GM19240 (cell line): ENCODE results near the gene NEK1.
"Not testable (repeated sequence)": the region's sequence is repeated elsewhere in the genome, so short reads cannot be mapped to it uniquely, and the experiment has no call there.

Experiments used
- DNase-seq: peaks from one replicate; pipeline ENCODE4 v3.0.0; 2011; ENCODE audit warnings: low spot score; ENCODE audit not compliant: insufficient read length

Gene NEK1

DNA sequence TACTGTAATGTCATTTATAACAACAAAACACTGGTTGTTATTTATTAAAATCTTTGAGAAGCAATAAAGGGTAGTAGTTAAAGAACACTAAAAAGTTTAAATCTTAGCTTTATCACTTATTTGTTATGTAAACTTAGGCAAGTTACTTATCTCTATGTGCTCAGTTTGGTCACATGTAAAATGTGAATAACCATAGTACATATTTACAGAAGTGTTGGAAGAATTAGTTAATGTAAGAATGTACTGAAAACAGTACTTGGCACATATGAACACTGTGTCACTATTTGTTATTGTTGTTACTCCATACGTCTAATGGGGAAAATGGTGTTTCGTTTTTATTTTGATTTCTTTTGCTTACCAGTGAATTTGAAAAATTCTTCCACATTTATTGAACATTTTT, 9.1 kb downstream of the NEK1 start:
- no peak for DNase-seq

DNA sequence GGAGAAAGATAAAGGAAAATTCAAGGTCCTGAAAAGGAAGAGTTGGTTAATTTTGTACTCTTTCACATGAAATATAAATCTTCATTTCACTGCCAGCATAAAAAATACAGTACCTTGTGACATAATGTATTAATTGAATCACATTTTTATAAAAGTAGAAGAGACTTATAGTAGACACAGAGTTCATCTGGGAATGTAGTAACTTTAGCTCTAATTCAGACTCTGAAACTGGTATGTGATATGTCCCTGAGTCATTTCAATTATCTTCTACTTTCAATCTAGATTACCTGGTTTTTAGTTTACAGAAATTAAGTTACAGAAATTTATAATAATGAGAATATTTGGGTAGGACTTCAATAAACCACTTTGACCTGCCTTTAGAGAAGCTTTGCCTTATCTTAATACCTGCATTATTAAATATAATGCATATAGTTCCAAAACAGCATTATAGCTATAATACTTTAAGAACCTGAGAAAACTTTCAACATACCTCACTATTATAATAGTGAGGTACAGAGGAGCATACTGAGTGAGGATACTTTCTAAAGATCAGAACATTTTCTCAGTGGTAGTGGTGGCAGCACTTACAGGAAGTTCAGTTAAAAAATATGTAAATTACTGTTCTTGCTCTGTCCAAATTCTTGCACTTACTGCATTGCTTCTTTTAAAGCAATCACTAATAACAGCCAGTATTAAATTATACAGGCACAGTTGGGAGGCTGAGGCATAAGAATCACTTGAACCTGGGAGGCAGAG, 11.2 kb downstream of the NEK1 start:
- no peak for DNase-seq

DNA sequence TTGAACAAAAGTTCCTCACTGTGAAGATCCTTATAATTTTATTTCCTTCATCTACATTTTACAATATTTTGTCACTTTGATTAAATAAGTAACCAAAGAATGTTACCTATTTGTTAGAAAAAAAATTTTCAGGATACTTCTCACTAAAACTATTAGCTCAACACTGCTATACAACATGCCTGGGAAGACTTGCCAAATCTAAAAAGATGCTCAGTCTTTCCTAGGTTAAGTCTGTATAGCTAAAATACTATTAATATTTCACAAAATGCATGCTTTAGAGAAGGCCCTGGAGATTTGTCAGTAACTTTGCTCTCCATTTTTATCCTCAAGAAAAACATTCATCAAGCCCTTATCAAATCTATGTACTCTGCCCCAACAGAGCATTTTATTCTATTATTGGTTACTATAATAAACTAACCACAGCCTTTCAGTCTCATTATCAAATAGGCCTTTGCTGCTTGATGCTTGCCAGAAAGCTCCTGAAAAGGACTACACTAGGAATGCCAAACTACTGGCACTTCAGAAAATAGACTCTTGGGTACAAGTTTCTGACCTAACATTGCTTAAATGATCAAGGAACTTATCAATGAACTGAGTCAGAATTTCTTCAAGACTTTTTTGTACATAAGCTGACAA, 17.7 kb downstream of the NEK1 start:
- no peak for DNase-seq

DNA sequence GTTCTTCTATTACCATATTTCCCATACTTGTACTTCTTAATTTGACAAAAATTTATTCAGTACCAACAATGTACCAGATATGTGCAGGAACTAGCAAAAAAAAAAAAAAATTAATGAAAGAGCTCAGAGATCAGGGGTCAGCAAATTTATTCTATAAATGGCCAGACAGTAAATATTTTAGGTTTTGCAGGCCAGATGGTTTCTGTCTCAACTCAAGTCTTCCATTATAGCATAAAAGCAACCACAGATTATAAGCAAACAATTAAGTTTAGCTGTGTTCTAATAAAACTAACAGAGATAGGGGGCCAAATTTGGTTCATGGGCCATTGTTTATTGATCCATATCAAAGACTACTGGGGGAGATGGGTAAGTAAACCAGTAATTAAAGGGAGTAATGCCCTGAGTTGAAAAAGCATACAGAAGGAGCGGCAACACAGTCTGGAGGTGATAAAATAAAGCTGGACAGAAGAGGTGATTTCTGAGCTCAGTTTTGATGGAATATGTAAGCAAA, 19.3 kb downstream of the NEK1 start:
- no peak for DNase-seq

DNA sequence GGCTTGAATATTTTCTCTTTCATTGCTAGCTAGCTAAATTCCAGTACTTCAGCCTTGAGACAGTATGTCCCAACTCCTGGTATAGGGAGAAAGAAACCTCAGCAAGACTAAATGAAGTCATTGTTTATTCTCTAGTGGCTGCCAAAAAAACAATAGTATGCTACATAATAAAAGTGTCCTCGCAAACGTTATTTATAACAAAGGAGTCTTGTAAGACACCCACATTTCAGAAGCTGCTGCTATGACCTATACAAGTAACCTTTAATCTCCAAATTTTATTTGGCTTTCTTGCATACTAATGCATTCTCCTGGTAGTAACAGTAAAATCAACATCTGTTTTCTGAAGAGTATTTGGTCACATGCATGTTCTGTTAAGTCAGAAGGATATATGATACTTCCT, 28.8 kb downstream of the NEK1 start:
- DNase-seq = no peak

DNA sequence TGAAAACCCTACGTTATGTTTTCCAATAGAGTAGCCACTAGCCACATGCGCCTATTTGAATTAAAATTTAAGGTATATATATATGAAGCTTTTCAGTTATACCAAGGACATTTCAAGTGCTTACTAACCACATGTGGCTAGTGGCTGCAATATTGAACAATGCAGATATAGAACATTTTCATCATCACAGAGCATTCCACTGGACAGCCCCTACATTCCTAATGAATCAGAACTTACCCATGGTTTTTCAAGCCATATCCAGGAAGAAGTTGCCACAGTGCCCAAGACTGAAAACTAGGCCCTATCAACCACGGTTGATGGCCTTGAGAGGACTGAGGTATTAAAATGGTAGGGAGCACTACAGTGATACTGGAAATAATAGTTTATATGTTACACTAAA, 29.7 kb downstream of the NEK1 start:
- no peak for DNase-seq

DNA sequence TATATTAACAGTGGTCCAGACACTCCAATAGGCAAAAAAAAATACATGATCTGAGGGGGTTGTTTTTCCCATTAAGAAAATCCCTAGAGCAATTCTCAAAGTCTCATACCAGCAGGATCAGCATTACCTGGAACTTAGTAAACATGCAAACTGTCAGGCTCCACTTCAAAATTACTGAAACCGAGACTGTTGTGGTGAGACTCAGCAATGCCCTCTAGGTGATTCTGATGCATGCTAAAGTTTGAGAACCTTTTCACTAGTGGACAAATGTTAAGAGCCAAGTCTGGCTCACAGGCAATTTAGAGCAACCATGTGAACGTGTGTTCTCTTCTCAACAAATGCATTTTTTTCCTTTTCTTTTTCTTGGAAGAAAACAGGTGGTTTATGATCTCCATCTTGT, 30.2 kb downstream of the NEK1 start:
- no peak for DNase-seq

DNA sequence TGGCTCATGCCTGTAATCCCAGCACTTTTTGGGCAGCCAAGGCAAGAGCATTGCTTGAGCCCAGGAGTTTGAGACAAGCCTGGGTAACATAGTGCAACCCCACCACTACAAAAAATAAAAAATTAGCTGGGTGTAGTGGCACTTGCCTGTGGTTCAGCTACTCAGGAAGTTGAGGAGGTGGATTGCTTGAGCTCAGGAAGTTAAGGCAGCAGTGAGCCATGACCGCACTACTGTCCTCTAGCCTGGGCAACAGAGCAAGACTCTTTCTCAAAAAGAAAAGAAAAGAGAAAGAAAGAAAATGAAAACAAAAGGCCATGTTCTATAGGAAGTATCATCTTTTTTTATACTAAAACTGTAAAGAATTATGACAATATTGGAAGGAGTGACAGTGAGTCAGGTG, 38.5 kb downstream of the NEK1 start:
- DNase-seq = no peak

DNA sequence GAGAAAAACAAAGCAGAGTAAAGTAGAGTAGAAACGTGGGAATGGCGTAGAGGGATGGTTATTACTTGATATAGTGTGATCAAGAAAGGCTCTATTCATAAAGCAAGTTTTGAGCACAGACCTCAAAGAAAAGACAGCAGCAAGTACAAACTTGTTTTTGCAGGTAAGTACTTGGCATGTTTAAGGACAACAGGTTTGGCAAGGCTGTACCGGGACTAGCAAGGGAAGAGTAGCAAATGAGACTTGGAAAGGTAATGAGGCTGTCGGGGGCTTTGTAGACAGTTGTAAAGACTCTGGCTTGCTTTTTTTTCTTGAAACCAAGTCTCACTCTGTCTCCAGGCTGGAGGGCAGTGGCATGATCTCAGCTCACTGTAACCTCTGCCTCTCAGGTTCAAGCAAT, 40.9 kb downstream of the NEK1 start:
- no peak for DNase-seq

DNA sequence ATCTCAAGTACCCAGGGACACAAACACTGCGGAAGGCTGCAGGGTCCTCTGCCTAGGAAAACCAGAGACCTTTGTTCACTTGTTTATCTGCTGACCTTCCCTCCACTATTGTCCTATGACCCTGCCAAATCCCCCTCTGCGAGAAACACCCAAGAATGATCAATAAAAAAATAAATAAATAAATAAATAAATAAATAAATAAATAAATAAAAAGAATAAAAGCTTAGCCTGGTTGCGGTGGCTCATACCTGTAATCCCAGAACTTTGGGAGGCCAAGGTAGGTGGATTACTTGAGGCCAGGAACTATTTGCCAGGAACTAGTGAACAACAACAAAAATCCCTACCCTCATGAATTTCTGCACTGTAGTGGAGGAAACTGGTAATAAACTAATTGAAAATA, 41.4 kb downstream of the NEK1 start:
- not testable (repeated sequence) for DNase-seq

DNA sequence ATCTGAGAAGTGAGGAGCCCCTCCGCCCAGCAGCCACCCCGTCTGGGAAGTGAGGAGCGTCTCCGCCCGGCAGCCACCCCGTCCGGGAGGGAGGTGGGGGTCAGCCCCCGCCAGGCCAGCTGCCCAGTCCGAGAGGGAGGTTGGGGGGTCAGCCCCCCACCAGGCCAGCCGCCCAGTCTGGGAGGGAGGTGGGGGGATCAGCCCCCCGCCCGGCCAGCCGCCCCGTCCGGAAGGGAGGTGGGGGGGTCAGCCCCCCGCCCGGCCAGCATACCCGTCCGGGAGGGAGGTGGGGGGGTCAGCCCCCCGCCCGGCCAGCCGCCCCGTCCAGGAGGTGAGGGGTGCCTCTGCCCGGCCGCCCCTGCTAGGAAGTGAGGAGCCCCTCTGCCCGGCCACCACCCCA, 42.1 kb downstream of the NEK1 start:
- not testable (repeated sequence) for DNase-seq

DNA sequence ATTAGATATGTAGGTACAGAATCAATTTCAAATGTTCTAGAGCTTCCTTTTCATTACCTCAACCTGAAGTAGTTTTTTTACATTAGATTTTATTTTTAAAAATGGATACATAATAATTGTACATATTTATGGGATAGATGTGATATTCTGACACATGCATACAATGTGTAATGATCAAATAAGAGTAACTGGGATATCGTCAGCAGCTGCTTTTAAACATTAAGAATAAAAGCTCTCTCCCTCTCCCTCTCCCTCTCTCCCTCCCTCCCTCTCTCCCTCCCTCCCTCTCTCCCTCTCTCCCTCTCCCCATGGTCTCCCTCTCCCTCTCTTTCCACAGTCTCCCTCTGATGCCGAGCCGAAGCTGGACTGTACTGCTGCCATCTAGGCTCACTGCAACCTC, 43.2 kb downstream of the NEK1 start:
- DNase-seq = not testable (repeated sequence)

DNA sequence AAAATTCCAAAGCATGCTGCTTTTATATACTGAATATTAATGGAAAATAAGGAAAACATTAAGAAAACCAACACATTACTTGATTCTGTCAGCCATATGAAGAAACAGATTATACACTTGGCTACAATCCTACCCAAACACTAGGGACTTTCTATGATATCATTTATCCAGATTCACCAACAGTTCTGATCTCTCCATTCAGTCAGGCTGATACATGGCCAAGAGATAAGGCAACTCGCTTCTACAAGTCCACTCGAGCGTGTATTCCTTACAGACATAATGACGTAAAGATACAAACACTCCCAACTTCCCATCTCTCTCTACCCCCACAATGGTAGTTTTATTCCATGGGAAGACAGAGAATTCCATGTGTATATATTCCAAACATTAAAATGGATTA, 44.5 kb downstream of the NEK1 start:
- no peak for DNase-seq

DNA sequence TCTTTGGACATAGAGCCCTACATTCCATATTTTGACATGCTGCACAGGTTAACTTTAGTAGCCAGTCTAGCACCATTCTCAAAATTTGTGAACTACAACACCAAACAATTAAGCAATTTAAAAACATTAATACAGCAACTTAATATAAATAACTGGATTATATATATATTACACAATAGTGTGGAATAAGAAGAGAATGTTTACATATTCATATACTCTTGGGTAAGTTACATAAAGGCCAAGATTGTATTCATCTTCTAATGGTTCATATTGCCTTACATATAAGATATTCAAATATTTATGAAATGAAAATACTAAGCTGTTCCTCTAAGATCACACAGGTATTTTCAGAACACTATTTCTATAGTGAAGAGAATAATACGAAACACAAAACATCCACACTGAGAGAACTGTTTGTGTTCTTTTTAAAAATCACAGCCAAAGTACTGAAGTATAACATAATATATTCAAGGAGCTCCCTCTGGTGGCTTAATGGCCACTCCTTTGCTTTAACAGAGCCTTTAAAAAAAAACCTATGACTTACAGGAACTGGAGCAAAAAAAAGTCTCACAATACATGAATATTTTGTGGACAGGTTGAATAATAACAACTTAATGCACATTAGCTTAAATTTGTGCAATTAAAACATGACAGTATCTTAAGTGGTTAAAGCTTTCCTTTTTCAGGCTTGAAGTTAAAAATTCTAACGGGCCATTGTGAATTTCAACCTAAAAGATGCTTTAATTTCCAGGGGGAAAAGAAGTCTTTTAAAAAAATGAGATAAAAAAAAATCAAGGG, 46.2 kb downstream of the NEK1 start:
- peak; percentile 19 for DNase-seq

DNA sequence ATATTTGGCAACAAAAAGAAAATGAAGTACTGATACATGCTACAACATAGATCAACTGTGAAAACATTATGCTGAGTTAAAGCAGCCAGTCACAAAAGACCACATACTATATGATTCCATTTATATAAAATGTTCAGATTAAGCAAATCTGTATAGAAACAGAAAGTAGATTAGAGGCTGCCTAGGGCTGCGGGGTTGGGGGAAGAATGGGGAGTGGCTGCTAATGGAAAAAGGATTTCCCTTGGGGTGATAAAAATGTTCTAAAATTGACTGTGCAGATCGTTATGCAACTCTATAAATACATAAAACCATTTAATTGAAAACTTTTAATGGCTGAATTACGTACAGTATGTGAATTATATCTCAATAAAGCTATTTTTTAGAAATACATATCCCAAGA, 46.8 kb downstream of the NEK1 start:
- no peak for DNase-seq

DNA sequence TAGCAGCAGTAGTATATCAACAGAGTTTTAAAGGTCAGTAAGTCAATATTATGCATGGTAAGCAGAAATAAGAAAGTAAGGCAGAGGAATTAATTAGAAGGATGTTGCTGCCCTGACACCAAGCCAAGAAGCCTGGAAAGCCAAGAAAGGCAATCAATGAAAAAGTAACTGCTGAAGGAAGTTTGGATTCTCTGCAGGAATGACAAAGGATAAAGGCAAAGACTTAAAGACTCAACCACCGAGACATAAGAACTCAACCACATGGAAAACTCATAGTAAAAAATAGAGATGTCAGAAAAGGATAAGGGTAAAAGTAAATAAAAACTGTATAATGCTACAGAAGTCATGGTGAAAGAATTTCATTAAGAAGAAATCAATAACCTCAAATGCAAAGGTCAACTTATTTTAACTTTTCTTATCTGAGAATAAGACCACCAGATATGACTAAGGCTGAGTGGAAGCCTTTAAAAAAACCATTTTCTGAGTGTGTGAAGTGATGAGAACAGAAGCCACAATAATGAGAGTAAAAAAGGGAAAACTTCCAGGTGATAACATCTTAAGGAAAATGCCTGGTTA, 55.2 kb downstream of the NEK1 start:
- DNase-seq = no peak

DNA sequence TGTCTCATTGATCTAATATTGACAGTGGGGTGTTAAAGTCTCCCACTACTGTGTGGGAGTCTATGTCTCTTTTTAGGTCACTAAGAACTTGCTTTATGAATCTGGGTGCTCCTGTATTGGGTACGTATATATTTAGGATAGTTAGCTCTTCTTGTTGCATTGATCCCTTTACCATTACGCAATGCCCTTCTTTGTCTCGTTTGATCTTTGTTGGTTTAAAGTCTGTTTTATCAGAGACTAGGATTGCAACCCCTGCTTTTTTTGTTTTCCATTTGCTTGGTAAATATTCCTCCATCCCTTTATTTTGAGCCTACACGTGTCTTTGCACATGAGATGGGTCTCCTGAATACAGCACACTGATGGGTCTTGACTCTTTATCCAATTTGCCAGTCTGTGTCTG, 65.8 kb downstream of the NEK1 start:
- not testable (repeated sequence) for DNase-seq

DNA sequence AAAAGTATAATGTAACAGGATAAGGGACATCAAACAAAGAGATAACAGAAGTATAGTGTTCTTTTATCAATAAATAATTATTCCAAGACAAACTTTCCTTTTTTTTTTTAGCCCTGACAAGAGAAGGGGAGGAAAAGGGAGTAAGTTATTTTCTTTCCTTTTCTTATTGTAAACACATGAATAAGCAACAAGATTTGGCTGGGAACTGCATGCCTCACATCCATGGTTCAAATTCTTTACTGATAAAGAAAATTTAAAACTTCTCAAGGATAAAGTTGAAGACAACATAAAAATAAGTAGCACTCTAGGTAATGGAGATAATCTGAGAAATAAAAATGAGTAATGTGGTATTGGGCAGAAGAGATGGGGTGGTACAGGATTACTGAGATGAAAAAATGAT, 71.6 kb downstream of the NEK1 start:
- DNase-seq = no peak

DNA sequence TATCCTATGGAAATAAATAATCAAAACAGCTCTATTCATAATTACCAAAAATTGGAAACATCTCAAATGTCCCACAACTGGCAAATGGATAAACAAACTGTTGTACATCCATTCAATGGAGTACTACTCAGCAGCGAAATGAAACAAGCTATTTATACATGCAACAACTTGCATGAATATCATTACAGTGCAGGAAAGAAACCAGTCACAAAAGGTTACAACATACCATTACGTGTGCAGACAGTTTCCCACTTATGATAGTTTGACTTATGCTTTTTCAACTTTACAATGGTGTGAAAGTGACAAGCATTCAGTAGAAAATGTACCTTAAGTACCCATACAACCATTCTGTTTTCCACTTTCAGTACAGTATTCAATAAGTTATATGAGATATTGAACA, 82.3 kb downstream of the NEK1 start:
- no peak for DNase-seq

DNA sequence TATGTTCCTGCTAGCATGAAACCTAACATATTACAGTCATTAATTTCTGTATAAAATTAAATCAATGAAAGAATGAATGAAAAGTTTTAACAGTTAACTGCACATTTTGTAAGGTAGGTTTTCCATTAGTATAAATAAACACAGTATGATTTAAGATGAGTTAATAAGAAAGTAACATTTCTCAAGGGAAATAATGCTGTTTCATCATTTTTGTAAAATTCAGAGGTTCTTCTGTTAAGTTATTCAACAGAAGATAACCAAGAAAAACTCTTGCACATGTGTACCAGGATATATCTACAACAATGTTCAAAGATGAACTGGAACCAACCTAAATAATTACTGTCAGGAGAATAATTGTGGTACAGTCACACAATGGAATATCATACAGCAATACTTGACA, 88.6 kb downstream of the NEK1 start:
- no peak for DNase-seq

DNA sequence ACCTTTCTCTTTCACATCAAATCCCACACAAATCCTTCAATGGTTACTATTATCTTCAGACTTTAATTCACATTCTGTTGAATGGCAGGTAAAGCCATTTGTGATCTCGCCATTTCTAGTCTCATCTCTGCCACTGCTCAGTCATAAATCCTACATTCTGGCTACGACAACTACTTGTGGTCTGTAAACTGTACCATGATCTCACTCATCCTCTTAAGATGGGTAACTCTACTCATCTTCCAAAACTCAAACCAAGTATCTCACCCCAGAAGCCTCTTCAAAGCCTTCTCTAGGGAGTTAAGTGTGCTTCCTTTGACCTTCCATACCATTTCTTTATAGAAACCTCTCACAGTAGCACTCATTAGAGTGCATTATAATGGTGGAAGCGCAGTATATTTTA, 101.8 kb downstream of the NEK1 start:
- no peak for DNase-seq

DNA sequence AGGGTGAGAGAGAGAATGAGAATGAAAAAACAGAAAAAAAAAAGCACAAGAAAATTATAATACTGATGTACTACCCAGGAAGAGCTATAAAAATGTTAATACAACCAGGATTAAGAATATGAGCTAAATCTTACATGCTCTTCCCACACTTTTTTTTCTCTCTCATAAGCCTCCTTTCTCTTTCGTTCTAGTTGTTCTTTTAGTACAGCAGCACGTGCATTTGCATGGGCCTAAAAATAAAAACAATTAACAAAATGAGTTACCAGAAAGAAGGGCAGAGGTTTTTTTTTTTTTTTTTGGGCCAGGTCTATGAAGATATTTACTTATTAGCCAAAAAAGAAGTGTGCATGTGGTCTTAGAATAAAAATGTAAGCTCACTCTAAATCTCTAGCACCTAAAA, 105.5 kb downstream of the NEK1 start:
- DNase-seq = no peak
